SH-SY5Y (cell line): ENCODE measurements around the gene BRME1.

Source experiments
- GATA2 ChIP-seq: IDR thresholded peaks from 2 replicates; pipeline ENCODE4 v1.6.1; 2011; ENCODE audit warnings: mild to moderate bottlenecking, low read depth, low read length
- GATA3 ChIP-seq: IDR thresholded peaks from 2 replicates; pipeline ENCODE4 v1.6.1; 2011; ENCODE audit warnings: low read depth, mild to moderate bottlenecking, low read length, moderate library complexity

Gene BRME1

GRCh38 chr19:13914777-13915176, 8.9 kb upstream of the BRME1 start:
- TF ChIP-seq GATA2: no peak
- TF ChIP-seq GATA3: no peak

- TF ChIP-seq GATA3 (no peak), GATA2 (no peak)
Measured at GRCh38 chr19:13913352-13913751, 7.4 kb upstream of the BRME1 start.

DNA sequence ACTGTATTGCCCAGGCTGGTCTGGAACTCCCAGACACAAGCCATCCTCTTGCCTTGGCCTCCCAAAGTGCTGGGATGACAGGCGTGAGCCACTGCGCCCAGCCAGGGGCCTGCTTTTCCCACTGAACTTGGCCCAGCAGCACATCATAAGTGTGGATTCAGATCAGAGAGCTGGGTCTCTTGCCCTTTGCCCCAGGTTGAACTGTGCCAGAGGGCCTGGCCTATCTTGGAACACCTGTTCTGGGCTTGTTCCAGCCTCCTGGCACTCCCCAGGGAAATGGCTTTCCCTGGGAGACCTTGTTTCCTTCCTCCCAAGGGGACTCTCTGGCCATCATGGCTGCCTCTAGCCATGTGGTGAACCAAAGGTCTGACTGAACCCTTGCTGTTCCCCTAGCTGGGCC, 3.5 kb upstream of the BRME1 start:
- TF ChIP-seq GATA3: no peak
- TF ChIP-seq GATA2: no peak

DNA sequence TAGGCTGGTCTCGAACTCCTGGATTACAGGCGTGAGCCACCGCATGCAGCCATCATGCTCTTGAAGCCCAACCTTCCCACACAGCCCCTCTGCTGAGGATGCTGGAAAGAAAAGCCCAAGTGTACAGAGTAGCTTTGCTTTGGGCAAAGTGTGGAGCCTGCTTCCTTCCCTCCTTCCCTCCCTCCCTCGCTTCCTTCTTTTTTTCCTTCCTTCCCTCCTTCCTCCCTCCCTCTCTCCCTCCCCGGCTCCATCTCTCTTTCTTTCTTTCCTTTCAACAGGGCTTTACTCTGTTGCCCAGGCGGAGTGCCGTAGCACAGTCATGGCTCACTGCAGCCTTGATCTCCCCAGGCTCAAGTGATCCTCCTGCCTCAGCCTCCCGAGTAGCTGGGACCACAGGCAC, 2.8 kb upstream of the BRME1 start:
- no peak for TF ChIP-seq GATA2
- TF ChIP-seq GATA3: no peak

GRCh38 chr19:13906910-13907309, 993 bp upstream of the BRME1 start:
- no peak for TF ChIP-seq GATA3
- no peak for TF ChIP-seq GATA2

DNA sequence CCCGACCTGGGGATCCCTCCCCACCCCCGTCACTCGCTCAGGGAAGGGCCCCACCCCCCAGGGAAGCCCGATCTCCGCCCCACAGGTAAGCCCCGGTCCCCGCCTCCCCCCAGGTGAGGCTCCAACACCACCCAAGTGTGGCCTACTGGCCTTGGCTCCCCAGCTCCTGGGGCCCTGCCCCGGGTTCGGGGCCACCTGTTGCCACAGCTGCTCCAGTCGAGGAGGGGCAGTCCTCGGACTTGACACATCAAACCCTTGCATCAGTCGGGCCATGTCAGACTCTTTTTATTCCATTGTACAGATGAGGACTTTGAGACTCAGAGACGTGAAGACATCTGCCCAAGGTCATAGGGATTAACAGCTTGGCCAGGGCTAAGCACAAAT, 596 bp upstream of the BRME1 start:
- TF ChIP-seq GATA3 (no peak), GATA2 (no peak)

DNA sequence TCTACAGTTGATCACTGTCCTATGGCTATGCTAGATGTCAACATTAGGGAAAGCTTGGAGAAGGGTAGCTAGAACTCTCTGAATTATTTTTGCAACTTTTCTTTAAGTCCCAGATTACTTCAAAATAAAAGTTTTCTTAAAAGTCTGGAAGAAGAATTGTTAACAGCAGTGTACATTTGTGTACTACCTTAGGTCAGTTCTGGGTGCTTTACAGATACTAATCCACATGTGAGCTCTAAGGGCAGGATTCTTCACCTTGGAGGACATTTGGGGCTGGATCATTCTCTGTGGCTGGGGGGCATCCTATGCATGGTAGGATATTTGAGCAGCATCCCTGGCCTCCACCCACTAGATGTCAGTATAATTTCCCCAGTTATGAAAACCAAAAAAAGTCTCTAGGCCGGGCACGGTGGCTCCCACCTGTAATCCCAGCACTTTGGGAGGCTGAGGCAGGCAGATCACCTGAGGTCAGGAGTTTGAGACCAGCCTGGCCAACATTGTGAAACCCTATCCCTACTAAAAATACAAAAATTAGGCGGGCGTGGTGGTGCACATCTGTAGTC, 2.8 kb downstream of the BRME1 start:
- TF ChIP-seq GATA3: no peak
- no peak for TF ChIP-seq GATA2

DNA sequence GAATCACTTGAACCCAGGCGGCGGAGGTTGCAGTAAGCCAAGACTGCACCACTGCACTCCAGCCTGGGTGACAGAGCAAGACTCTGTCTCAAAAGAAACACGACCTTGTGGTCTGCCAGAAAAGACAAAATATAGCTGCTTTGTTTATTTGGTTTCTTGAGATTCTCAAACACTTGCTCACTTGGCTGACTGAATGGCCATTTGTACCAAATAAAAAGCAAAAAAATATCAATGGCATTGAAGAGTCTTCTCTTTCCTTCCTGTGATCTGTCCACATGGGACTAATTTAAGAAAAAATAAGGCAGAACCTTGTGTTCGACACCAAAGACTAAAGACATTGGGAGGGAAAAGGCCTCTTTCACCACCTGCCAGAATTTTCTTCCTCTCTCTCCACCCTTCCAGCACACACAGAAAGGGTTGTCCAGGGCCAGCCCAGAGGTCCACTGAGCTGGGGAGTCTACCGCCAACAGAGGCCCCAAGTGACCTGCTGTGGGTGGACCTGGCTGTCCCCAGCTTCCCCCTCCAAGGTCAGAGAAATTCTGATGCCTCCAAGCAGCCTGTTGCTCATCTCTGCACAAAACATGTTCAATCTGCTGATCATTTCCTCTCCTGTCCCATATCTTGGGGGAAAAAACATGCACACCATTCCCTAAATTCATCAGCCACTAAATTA, 5.9 kb downstream of the BRME1 start:
- TF ChIP-seq GATA3: no peak
- TF ChIP-seq GATA2: no peak

DNA sequence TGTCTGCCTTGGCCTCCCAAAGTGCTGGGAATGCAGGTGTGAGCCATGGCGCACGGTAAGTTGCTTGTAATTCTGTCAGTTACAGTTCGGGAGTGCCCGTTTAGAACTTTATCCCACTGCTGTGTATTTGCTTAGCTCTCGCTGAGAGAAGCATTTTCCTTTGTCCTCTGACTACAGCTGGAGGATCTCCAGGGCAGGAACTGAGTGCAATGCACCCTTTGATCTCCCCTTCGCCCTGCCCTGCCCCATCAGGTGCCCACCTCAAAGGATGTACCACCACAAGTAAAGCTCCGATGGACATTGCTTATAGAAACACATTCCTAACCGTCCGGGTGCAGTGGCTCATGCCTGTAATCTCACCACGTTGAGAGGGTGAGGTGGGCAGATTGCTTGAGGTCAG, 6.5 kb downstream of the BRME1 start:
- no peak for TF ChIP-seq GATA3
- TF ChIP-seq GATA2: no peak

- TF ChIP-seq GATA2: no peak
- TF ChIP-seq GATA3: no peak
Measured at GRCh38 chr19:13896227-13896626, 9.7 kb downstream of the BRME1 start.

DNA sequence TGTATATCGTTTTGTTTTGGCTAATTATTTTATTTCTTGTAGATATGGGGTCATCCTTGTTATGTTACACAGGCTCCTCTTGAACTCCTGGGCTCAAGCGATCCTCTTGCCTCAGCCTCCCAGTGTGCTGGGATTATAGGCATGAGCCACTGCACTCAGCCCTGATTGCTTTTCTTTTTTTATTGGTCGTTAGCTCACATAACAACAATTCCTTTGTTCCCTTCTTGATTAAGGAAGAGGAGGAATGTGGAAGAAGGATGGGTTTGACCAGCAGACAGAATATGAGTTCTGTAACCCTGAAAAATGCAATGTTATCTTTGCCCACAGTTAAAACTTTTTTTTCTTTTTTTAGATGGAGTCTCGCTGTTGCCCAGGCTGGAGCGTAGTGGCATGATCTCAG, 11.4 kb downstream of the BRME1 start:
- TF ChIP-seq GATA2 (no peak), GATA3 (no peak)

DNA sequence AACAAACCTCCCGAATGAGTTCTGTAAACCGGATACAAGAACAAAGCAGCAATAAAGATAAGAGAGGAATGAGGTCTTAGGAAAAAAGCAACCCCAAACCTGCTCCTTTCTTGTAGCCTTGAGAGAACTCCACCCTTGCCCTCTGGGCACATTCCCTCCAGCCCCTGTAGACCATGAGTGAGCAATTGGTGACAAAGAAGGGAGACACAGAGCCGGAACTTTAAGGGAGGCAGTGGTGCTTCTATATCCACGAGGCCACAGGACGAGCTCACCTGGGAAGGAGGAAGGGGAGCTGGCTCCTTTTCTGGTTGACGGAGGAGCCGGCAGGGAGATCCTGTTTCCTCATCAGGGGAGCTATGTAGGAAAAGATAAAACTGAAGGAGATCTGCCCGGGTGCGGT, 13.0 kb downstream of the BRME1 start:
- TF ChIP-seq GATA2: no peak
- TF ChIP-seq GATA3: no peak

- TF ChIP-seq GATA3 (no peak), GATA2 (no peak)
Measured at GRCh38 chr19:13890136-13890535, 15.8 kb downstream of the BRME1 start.

DNA sequence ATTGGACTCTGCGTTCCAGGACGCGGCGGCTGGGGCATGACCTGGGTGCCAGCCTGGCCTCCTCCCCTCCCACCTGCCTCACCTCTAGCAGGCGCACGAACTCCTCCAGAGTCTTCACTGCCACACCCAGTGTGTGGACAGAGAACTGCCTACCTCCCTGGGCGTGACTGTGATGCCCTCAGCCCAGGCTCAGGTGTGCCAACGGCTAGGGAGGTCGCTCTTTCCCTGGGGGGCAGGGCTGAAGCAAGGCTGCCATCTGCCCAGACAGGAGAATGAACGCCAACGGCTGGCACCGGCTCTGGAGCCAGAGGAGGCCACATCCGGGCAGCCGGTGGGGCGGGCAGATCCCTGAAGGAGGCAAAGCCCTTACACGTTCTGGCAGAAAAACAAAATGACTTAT, 17.6 kb downstream of the BRME1 start:
- TF ChIP-seq GATA3 (no peak), GATA2 (no peak)

DNA sequence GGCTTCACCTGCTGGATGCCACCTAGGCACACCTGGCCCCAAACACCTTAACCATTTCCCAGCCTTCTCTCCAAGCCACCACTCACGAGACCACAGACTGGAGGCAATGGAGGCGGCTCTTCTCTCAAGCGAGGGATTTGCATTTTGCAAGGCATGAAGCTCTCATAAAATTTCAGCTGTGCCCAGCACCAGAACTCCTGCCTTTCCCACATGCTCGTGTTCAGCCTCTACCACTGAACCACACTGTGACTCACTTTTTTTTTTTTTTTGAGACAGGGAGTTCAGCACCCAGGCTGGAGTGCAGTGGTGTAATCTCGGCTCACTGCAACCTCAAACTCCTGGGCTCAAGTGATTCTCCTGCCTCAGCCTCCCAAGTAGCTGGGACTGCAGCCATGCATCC, 18.4 kb downstream of the BRME1 start:
- TF ChIP-seq GATA2 (no peak), GATA3 (no peak)

DNA sequence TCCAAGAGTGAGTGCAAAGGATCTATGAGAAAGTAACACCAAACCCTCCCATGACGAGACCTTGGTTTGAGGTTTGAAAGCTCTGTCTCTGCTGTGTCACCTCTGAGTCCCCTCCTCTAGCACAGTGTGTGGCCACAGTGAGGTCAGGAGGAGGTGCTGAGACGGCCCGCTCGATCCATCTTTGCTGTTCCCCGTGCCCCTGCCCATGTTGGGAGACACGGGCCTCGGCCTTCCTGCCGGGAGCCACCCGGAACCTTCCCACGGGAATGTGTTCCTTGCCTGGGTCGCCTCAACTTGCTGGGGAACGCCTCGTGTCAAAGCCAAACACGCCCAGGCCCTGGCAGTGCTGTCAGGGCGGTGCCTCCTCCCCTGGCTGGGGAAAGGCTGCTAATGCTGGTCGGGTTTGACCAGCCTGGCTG, 18.9 kb downstream of the BRME1 start:
- TF ChIP-seq GATA3: no peak
- TF ChIP-seq GATA2: no peak
